Fibroblast of lung (primary cell): Measurements from ENCODE around the gene TOR1B.
"Not testable (repeated sequence)": the region's sequence is repeated elsewhere in the genome, so short reads cannot be mapped to it uniquely, and the experiment has no call there.

Experiments
- CTCF ChIP-seq, 2 donors: IDR thresholded peaks in 1 of 2; conservative IDR thresholded peaks in 1 of 2; 1 replicate in 1 of 2; 2 replicates in 1 of 2; pipeline ENCODE4 v1.5.1; 2011 to 2012; ENCODE audit warnings: low read length in 2 of 2, control low read depth in 1 of 2, inconsistent platforms in 1 of 2, low read depth in 1 of 2, mild to moderate bottlenecking in 1 of 2
- EZH2 ChIP-seq: IDR thresholded peaks from 2 replicates; pipeline ENCODE4 v1.5.1; 2012; ENCODE audit warnings: low read length, control low read depth, mild to moderate bottlenecking; ENCODE audit errors: missing control alignments

- TF ChIP-seq CTCF (conservative IDR thresholded peaks at IDR 0.05 in 1 of 2, IDR thresholded peaks at IDR 0.05 in 1 of 2; ENCODE audit: low read depth in 1 of 2, low read length in 2 of 2); EZH2: not testable (repeated sequence)
These were observed 18.0 kb upstream of the TOR1B start for GRCh38 chr9:129784970-129785369.
